Activated T-helper 17 cell treated with anti-CD3 and anti-CD28 coated beads, Interleukin-2, amount 50 U/mL, for 72 hours (primary cell): ENCODE data around the gene TCF19. TPM values are rescaled to one million over a fixed set of nuclear protein-coding genes. Genes with fewer than 3 reads are reported as not detected.

Experiments used
- ATAC-seq: fragments of 150-1000 bp; cut with Tn5 transposase; replicated peaks from 2 replicates; pipeline ENCODE4 v1.10.0; 2021; ENCODE audit warnings: mild to moderate bottlenecking, moderate library complexity
- H3K27ac Mint-ChIP-seq: one replicate; pipeline ENCODE4 v1.8.0; 2022; ENCODE audit warnings: mixed read lengths
- H3K27me3 Mint-ChIP-seq: one replicate; pipeline ENCODE4 v1.8.0; 2022; ENCODE audit warnings: mixed read lengths
- H3K36me3 Mint-ChIP-seq: one replicate; pipeline ENCODE4 v1.8.0; 2022; ENCODE audit warnings: low read depth, mild to moderate bottlenecking, mixed read lengths
- H3K4me1 Mint-ChIP-seq: one replicate; pipeline ENCODE4 v1.8.0; 2022; ENCODE audit warnings: mixed read lengths
- H3K4me3 Mint-ChIP-seq: one replicate; pipeline ENCODE4 v1.8.0; 2022; ENCODE audit warnings: mild to moderate bottlenecking, mixed read lengths
- H3K9me3 Mint-ChIP-seq: one replicate; pipeline ENCODE4 v1.8.0; 2022; ENCODE audit warnings: mixed read lengths
- total RNA-seq, 2 donors: library from RNA; stranded (reverse); gene quantifications; one replicate each; pipeline ENCODE4 v1.2.3, GENCODE V29; 2022

TCF19 gene
- total RNA-seq, 2 donors from 2014 or later, result 91.1 to 125 TPM

DNA sequence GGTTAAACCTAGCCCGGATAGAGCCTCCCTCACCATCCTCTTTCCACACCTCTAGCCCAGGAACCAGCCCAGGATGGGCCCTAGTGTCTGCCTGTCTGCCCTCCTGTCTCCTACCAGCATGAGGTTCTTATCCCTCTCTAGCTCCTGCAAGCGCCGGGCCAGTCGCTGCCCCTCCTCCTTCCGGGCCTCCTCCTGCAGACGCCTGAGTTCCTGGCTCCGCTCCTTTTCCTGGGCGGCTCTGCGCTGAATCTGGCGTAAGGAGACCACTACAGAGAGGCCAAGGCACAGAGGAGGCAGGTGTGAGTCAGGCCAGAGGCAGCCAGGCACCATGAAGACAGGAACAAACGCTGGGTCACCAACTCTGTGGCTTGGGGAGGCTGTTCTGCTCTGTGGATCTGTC lies 15.2 kb upstream of the TCF19 start:
- H3K27me3 Mint-ChIP-seq, result no peaks in the 10 kb centered on the region
- H3K27ac Mint-ChIP-seq, result no peak overlapping the region
- H3K4me3 Mint-ChIP-seq, result no peak overlapping the region
- no peaks in the 10 kb centered on the region for H3K4me1 Mint-ChIP-seq
- peaks cover 33% of the 10 kb centered on the region for H3K36me3 Mint-ChIP-seq
- no peak for ATAC-seq
- H3K9me3 Mint-ChIP-seq, result no peaks in the 10 kb centered on the region

DNA sequence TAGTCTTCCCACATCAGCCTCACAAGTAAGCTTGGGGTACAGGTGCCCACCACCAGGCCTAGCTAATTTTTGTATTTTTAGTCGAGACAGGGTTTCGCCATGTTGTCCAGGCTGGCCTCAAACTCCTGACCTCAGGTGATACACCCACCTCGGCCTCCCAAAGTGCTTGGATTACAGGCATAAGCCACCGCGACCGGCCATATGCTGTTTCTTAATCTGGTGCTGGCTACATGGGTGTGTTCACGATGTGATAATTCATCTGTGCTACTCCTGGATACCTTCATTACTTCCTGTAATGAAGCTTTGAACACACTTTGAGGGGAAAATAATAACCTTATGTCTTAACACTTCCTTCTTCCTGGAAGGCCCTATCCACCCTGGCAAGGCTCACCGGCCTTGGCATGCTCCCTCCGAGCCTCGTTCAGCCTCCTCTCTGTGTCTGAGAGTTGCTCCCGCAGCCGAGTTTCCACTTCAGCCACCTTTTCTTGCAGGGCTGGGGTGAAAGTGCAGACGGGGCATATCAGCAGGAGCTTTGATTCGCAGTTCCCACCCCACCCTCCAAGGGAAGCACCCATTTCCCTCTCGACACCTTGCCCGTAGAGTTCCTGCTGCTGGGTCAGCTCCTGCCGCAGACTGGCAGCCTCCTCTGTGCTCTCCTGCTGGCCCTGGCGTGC lies 14.0 kb upstream of the TCF19 start:
- H3K36me3 Mint-ChIP-seq, result peaks cover 37% of the 10 kb centered on the region
- H3K27me3 Mint-ChIP-seq, result no peaks in the 10 kb centered on the region
- no peak for ATAC-seq
- no peaks in the 10 kb centered on the region for H3K9me3 Mint-ChIP-seq
- no peak overlapping the region for H3K27ac Mint-ChIP-seq
- no peaks in the 10 kb centered on the region for H3K4me1 Mint-ChIP-seq
- no peak overlapping the region for H3K4me3 Mint-ChIP-seq

DNA sequence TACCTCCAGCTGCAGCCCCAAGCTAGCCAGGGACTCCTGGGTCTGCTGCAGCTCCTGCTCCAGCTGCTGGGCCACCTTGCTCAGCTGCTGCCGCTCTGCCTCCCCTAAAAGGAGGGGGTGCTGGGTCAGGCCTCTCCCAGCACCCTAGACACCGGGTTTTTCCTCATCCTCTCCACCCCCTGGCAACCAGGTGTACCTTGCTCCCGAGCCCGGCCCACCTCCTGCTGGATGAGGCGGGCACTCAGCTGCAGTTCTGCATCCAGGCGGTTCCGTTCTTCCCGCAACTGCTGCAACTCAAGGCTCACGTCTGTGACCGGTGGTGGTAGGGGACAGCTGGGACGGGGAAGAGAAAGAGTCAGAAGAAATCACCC lies 13.4 kb upstream of the TCF19 start:
- no peak for ATAC-seq
- no peaks in the 10 kb centered on the region for H3K27me3 Mint-ChIP-seq
- H3K4me1 Mint-ChIP-seq, result no peaks in the 10 kb centered on the region
- H3K9me3 Mint-ChIP-seq, result no peaks in the 10 kb centered on the region
- H3K4me3 Mint-ChIP-seq, result no peak overlapping the region
- peaks cover 42% of the 10 kb centered on the region for H3K36me3 Mint-ChIP-seq
- no peak overlapping the region for H3K27ac Mint-ChIP-seq

DNA sequence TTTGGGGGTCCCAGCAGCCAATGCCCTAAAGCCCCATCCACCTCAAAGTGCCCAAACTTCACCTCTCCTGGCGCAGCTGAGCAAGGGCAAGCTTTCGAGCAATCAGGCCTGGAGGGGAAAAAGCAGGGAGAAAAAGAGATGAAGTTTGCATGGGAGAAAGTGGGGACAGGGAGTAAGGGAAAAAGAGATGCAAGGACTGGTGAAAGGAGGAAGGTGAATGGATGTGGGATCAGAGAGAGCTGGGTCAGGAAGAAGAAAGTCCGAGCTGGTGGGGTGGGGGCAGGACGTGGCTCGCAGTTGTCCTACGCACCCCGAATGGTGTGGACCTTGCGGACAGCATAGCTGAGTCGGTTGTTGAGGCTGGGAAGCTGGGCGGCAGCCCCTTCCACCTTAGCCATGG lies 13.0 kb upstream of the TCF19 start:
- no peak for ATAC-seq
- no peaks in the 10 kb centered on the region for H3K9me3 Mint-ChIP-seq
- H3K4me3 Mint-ChIP-seq, result no peak overlapping the region
- peaks cover 45% of the 10 kb centered on the region for H3K36me3 Mint-ChIP-seq
- no peak overlapping the region for H3K27ac Mint-ChIP-seq
- H3K4me1 Mint-ChIP-seq, result no peaks in the 10 kb centered on the region
- no peaks in the 10 kb centered on the region for H3K27me3 Mint-ChIP-seq

DNA sequence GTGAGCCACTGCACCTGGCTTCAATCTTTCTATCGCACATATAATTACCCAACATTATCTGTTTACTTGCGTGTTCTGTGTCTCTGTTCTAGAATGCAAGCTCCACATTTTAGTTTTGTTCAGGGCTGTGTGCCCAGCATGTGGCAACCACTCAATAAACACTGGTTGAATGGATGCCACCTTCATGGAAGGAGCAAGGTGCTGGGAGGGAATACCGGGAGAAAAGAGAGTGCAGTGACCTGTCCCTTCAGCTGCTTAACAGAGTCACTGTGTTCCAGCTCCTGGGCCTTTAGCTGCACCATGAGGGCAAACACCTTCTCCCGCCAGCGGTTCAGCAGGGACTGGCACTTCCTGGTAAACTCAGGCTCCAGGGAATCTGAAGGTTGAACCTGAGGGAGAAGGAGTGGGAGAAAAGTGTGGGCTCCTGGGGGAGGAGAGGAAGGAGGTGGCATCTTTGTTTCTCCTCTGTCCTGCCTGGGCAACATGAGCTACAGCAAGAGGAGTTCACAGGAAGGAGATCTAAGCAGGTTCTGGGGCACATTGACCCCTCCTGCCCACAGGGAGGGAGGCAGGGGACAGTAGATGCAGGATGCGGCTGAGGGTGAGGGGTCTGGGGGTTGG lies 8.5 kb upstream of the TCF19 start:
- H3K27ac Mint-ChIP-seq, result no peak overlapping the region
- no peak overlapping the region for H3K4me3 Mint-ChIP-seq
- peaks cover 59% of the 10 kb centered on the region for H3K36me3 Mint-ChIP-seq
- H3K9me3 Mint-ChIP-seq, result no peaks in the 10 kb centered on the region
- H3K27me3 Mint-ChIP-seq, result no peaks in the 10 kb centered on the region
- no peak for ATAC-seq
- H3K4me1 Mint-ChIP-seq, result peaks cover 6% of the 10 kb centered on the region

DNA sequence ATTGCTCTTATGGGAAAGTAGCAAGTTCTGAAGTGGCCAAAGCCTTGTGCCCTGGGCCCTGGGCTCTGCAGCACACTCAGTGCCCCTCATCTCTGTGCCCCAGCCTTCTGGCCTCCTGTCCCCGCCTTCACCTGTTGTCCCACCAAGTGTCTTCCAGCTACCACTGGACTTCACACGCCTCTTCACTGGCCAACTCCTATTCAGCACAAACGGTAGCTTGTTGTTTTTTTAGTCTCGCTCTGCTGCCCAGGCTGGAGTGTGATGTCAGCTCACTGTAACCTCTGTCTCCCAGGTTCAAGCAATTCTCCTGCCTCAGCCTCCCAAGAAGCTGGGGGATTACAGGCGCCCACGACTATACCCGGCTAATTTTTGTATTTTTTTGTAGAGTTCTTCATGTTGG lies 5.6 kb upstream of the TCF19 start:
- H3K9me3 Mint-ChIP-seq, result no peaks in the 10 kb centered on the region
- peaks cover 68% of the 10 kb centered on the region for H3K36me3 Mint-ChIP-seq
- H3K27ac Mint-ChIP-seq, result no peak overlapping the region
- H3K4me3 Mint-ChIP-seq, result no peak overlapping the region
- H3K4me1 Mint-ChIP-seq, result peaks cover 6% of the 10 kb centered on the region
- no peak for ATAC-seq
- no peaks in the 10 kb centered on the region for H3K27me3 Mint-ChIP-seq

DNA sequence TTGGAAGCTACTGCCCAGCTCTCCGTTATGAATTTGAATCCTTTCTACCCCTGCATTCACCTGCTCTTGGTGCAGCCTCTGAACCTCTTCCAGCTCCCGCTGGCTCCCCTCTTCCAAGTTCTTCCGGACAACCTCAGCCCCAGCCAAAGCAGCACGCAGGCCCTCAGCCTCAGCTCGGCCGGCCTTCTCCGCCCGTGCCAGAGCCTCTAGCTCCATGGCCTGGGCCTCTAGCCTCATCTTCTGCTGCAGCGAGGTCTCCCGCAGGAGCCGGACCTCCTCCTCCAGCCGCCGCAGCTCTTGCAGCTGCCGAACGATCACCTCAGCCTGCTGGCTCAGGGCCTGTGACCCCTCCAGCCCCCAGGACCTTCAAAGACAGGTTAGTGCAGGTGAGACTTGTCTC lies 4.0 kb upstream of the TCF19 start:
- Mint-ChIP-seq H3K4me1 (peaks cover 6% of the 10 kb centered on the region), H3K27ac (no peak overlapping the region), H3K4me3 (no peak overlapping the region), H3K36me3 (peaks cover 81% of the 10 kb centered on the region), H3K9me3 (no peaks in the 10 kb centered on the region), H3K27me3 (no peaks in the 10 kb centered on the region)
- ATAC-seq, result no peak

DNA sequence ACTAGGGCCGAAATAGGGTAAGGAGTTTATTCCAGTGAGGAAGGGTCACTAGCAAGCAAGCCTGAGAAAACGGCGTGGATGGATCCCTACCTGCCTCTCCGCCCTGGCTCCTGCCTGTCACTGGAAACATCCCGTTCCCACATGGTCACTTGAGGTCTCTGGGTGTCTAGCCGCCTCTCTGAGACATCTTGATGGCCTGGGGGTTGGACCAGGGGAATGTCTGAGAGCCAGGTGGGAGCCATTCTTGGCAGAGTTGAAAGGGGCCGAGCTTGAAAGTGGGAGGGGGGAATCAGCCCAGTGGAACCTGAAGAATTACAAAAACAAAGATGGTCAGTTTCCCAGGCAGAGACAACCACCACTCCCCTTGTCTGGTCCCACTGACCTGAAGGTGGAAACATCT lies 1.7 kb upstream of the TCF19 start:
- H3K4me3 Mint-ChIP-seq, result peak overlapping the region; percentile 92

DNA sequence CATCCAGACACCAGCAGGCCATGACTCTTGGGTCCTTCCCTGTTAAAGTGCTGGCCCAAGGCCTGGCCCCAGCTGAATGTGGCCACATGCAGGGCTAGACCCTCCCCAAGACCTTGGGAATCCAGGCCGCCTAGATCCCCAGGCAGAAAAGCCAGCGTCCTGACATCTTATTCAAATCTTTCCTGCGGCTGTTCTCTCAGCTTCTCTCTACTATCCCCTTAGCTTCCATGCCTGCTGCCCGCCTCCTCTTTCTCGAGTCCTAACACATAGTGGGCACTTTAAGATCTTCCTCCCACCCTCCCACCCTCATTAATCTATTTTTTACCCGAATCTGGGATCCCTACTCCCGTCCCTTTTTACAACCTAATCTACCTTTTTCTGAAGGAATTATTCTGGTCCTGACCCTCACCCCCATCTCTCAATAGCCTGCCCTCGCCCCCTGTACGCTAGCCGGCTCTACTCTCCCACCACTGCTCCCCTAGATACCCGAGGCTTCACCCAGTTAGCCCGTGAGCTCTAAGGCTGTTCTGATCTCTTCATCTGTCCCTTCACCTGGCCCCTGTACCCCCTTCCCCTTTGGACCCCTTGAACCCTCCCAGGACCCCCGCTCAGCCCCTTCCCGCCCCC lies 763 bp upstream of the TCF19 start, which contains the start of gene CCHCR1:
Gene CCHCR1 (minus strand): TSS at position 290 of the 627 bp plus-strand sequence. CDS start 202 bp downstream, at position 88.
- Mint-ChIP-seq H3K27ac (peak within 1 kb of the TSS; percentile 76), H3K9me3 (no peaks in the 10 kb centered on the region), H3K27me3 (no peaks in the 10 kb centered on the region), H3K36me3 (peaks cover 90% of the 10 kb centered on the region), H3K4me1 (peaks cover 12% of the 10 kb centered on the region), H3K4me3 (peak within 1 kb of the TSS; percentile 92)
- ATAC-seq, result peak; percentile 35

More for the DNA sequence above, 1.7 kb upstream of the TCF19 start:
- no peaks in the 10 kb centered on the region for H3K9me3 Mint-ChIP-seq
- H3K27me3 Mint-ChIP-seq, result no peaks in the 10 kb centered on the region
- peaks cover 83% of the 10 kb centered on the region for H3K36me3 Mint-ChIP-seq
- no peak overlapping the region for H3K27ac Mint-ChIP-seq
- peaks cover 5% of the 10 kb centered on the region for H3K4me1 Mint-ChIP-seq
- ATAC-seq, result no peak

DNA sequence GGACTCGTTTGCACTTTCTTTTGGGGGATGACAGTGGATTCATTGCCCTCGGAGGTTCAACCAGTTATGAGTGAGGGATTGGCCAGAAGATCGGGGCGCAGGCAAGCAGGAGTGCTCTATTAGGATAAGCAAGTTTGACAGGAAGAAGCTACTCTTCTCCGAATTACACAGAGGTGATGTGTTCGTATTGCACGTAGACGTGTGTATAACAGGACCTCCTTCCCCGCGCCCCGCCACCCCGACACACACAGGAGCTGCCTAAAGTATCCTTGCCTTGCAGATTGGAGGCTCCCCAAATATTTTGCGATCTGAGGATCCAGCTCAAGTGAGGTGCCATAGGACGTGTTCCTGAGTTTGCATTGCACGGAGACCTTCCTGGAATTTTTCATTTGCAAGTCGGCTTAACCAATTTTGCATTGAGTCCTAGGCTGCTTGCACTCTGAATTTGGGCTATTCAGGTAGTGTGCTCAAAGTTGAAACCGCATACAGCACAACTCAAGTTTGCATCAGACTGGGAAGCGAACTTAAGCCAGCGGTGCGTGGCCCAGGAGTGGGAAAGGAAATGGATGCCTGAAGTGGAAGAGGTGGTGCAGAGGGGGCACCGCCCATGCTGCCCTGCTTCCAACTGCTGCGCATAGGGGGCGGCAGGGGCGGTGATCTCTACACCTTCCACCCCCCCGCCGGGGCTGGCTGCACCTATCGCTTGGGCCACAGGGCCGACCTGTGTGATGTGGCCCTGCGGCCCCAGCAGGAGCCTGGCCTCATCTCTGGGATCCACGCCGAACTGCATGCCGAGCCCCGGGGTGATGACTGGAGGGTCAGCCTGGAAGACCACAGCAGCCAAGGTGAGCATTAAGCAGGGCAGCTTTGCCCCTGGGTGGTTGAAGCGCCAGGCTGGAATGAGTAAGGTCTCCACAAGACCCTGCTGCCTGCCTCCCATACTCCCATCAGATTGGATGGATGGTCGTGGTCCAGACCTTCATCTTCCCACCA lies 770 bp downstream of the TCF19 start:
- H3K4me1 Mint-ChIP-seq, result peaks cover 20% of the 10 kb centered on the region
- no peaks in the 10 kb centered on the region for H3K9me3 Mint-ChIP-seq
- peak overlapping the region; percentile 92 for H3K4me3 Mint-ChIP-seq
- H3K27me3 Mint-ChIP-seq, result no peaks in the 10 kb centered on the region
- ATAC-seq, result peak; percentile 33
- peak overlapping the region; percentile 76 for H3K27ac Mint-ChIP-seq
- H3K36me3 Mint-ChIP-seq, result peaks cover 95% of the 10 kb centered on the region

DNA sequence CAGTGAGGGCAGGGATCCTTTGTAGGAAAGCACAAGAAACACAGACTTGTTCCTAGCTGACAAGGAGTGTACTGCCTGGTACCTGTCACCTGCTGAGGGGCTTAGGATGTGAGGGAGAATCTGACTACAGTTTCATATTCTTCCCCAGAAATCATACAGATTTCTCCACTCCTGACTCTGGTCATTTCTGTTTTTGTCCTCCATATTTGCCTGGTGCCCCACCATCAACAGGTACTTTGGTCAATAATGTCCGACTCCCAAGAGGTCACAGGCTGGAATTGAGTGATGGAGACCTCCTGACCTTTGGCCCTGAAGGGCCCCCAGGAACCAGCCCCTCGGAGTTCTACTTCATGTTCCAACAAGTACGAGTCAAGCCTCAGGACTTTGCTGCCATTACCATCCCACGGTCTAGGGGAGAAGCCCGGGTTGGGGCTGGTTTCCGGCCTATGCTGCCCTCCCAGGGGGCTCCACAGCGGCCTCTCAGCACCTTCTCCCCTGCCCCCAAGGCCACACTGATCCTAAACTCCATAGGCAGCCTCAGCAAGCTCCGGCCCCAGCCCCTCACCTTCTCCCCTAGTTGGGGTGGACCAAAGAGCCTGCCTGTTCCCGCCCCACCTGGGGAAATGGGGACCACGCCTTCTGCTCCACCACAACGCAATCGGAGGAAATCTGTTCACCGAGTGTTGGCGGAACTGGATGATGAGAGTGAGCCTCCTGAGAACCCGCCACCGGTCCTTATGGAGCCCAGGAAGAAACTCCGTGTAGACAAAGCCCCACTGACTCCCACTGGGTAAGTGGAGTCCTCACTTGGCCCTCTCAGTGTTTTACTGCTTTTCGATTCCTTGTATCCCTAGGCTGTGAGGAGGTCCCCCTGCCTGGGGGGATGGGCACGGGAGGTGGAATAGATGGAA lies 3.1 kb downstream of the TCF19 start:
- no peaks in the 10 kb centered on the region for H3K27me3 Mint-ChIP-seq
- H3K4me1 Mint-ChIP-seq, result peaks cover 29% of the 10 kb centered on the region
- no peak overlapping the region for H3K27ac Mint-ChIP-seq
- no peak for ATAC-seq
- peaks cover 73% of the 10 kb centered on the region for H3K36me3 Mint-ChIP-seq
- peak overlapping the region; percentile 92 for H3K4me3 Mint-ChIP-seq
- no peaks in the 10 kb centered on the region for H3K9me3 Mint-ChIP-seq

DNA sequence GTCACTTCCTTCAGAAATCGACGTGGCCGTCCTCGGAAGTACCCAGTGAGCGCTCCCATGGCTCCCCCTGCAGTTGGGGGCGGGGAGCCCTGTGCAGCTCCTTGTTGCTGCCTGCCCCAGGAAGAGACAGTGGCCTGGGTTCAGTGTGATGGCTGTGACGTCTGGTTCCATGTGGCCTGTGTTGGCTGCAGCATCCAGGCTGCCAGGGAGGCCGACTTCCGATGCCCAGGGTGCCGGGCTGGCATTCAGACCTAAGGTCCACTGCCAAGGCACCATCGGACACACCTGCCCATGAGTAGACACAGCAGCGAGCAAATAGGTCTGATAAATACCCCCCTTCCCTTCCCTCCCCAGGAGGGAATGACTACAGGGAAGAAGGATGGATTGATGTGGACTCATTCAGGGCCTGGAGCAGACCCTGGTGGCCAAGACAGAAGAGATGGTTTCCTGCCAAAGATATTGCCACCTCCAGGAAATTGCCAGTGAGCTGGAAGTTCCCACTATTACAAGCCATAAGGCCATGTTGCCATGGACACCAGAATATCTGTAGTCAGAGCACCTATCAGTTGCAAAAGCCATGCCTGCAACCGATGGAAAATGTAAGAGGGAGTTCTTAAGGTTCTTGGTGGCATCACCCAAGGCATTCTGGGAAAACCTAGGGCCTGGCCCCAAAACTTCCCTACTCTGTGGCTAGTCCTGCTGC lies 4.2 kb downstream of the TCF19 start:
- H3K4me3 Mint-ChIP-seq, result peak overlapping the region; percentile 3
- H3K36me3 Mint-ChIP-seq, result peaks cover 64% of the 10 kb centered on the region
- no peak overlapping the region for H3K27ac Mint-ChIP-seq

DNA sequence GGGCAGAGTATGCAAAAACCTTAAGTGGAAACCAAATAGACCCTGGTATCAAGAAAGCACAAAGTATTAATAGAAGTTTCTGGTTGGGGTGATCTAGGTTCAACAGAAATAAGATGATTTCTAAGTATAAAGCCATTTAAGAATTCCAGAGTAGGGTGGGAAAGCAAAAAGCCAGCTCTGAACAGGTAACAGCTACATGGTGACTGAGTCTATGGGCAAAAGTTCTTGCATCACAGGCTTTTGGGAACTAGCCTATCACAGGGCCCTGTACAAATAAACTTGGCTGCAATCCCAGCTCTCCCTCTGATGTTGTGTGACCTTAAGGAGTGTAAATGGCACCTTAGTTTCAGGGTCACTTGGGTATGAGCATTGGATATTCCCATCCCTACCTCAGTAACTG lies 5.5 kb downstream of the TCF19 start:
- peaks cover 50% of the 10 kb centered on the region for H3K36me3 Mint-ChIP-seq
- ATAC-seq, result no peak
- H3K27me3 Mint-ChIP-seq, result no peaks in the 10 kb centered on the region
- H3K4me1 Mint-ChIP-seq, result peaks cover 29% of the 10 kb centered on the region
- peak overlapping the region; percentile 6 for H3K4me3 Mint-ChIP-seq
- no peaks in the 10 kb centered on the region for H3K9me3 Mint-ChIP-seq
- no peak overlapping the region for H3K27ac Mint-ChIP-seq

More for the DNA sequence above, 4.2 kb downstream of the TCF19 start:
- no peaks in the 10 kb centered on the region for H3K9me3 Mint-ChIP-seq
- H3K27me3 Mint-ChIP-seq, result no peaks in the 10 kb centered on the region
- no peak for ATAC-seq
- H3K4me1 Mint-ChIP-seq, result peaks cover 29% of the 10 kb centered on the region
